Femur (tissue), 1 donor: ENCODE data around the gene LIN28B.

Experiments
- DNase-seq: peaks from one replicate; pipeline ENCODE4 v3.0.0-alpha.2; 2017

Gene LIN28B

GRCh38 chr6:104956731-104957294 lies at the start of gene LIN28B:
Gene LIN28B (plus strand): TSS chr6:104957107. CDS start chr6:104957251, 144 bp downstream.
- no peak for DNase-seq

GRCh38 chr6:104908031-104908887 lies 48.6 kb upstream of the LIN28B start:
- no peak for DNase-seq

- DNase-seq: no peak
These were observed 47.9 kb upstream of the LIN28B start for GRCh38 chr6:104908888-104909525.

- no peak for DNase-seq
These were observed 35.0 kb upstream of the LIN28B start for GRCh38 chr6:104921896-104922295.

- DNase-seq: no peak
These were observed 28.8 kb upstream of the LIN28B start for GRCh38 chr6:104928141-104928540.

- no peak for DNase-seq
These were observed 27.6 kb upstream of the LIN28B start for GRCh38 chr6:104929353-104929752.

GRCh38 chr6:104930939-104931338 lies 26.0 kb upstream of the LIN28B start:
- DNase-seq: no peak

- no peak for DNase-seq
These were observed 20.0 kb upstream of the LIN28B start for GRCh38 chr6:104936766-104937535.

- no peak for DNase-seq
These were observed 16.5 kb upstream of the LIN28B start for GRCh38 chr6:104940238-104940892.

- DNase-seq: peak; percentile 53
These were observed 15.8 kb upstream of the LIN28B start for GRCh38 chr6:104940893-104941728.

- DNase-seq: no peak
These were observed 15.2 kb upstream of the LIN28B start for GRCh38 chr6:104941729-104942091.

- peak; percentile 38 for DNase-seq
These were observed 13.1 kb upstream of the LIN28B start for GRCh38 chr6:104943781-104944180.

GRCh38 chr6:104949206-104949605 lies 7.7 kb upstream of the LIN28B start:
- DNase-seq: no peak

- no peak for DNase-seq
These were observed 5.2 kb upstream of the LIN28B start for GRCh38 chr6:104951677-104952076.

- DNase-seq: no peak
These were observed 4.0 kb upstream of the LIN28B start for GRCh38 chr6:104952911-104953399.

GRCh38 chr6:104953400-104954189 lies 3.3 kb upstream of the LIN28B start:
- peak; percentile 24 for DNase-seq

GRCh38 chr6:104954190-104954797 lies 2.6 kb upstream of the LIN28B start:
- no peak for DNase-seq

- DNase-seq: no peak
These were observed 1.4 kb upstream of the LIN28B start for GRCh38 chr6:104955491-104955890.

- DNase-seq: peak; percentile 22
These were observed 778 bp upstream of the LIN28B start for GRCh38 chr6:104955927-104956730.
